Motor neuron (in vitro differentiated cells): Measurements from ENCODE around the gene SNRNP27. TPM values are rescaled to one million over a fixed set of nuclear protein-coding genes. Genes with fewer than 3 reads are reported as not detected.
"Not testable (repeated sequence)": the region's sequence is repeated elsewhere in the genome, so short reads cannot be mapped to it uniquely, and the experiment has no call there.

Experiments
- ATAC-seq, 8 experiments: fragments of 200-7000 bp; cut with Tn5 transposase; replicated peaks in 6 of 8; 2 replicates each; pipeline ENCODE4 v1.8.0; 2021; ENCODE audit warnings: mild to moderate bottlenecking in 8 of 8, moderate library complexity in 8 of 8
- H3K27ac ChIP-seq, 2 donors: fragments of 250-450 bp; sonication (Bioruptor Pico); 2 replicates each; pipeline ENCODE4 v1.9.0; 2021; ENCODE audit warnings: antibody characterized with exemption in 2 of 2, mild to moderate bottlenecking in 2 of 2, moderate library complexity in 1 of 2
- H3K4me1 ChIP-seq, 2 donors: fragments of 250-450 bp; sonication (Bioruptor Pico); replicated peaks in 1 of 2; 2 replicates each; pipeline ENCODE4 v1.6.1; 2021; ENCODE audit warnings: antibody characterized with exemption in 2 of 2, mild to moderate bottlenecking in 2 of 2, moderate library complexity in 1 of 2
- H3K4me3 ChIP-seq, 5 donors: fragments of 250-450 bp; sonication (Bioruptor Pico); 2 replicates each; pipeline ENCODE4 v1.9.0; 2021; ENCODE audit warnings: antibody characterized with exemption in 5 of 5, mild to moderate bottlenecking in 5 of 5, moderate library complexity in 4 of 5
- WGBS, 10 experiments: fragments of 450-650 bp; shearing (Covaris generic); methylation state at CpG; one replicate each; pipeline ENCODE4 v1.0.0; 2022; 5-methylcytosine and 5-hydroxymethylcytosine counted together
- in situ Hi-C, 9 experiments: fragments of 400-800 bp; cut with MboI; loops; one replicate each; pipeline ENCODE4 v1.15.0; 2021; ENCODE audit warnings: low sequenced_read_pairs in 9 of 9, low pct_unique_long_range_greater_than_20kb in 2 of 9; ENCODE audit not compliant: unreplicated experiment in 9 of 9
- total RNA-seq, 8 experiments: library from RNA; unstranded; fragments of 300-600 nt; gene quantifications; 2 replicates each; pipeline versions ENCODE4 v1.2.3 to v1.2.4, GENCODE V29; 2022

Gene SNRNP27
- 10 to 100 TPM; 56.6 to 90.0 (median 66.8) TPM for total RNA-seq

GRCh38 chr2:69893684-69894551, at the start of gene SNRNP27:
TSS of gene SNRNP27 (plus strand) at chr2:69893956. CDS start at chr2:69893985, 29 bp downstream.
- Histone ChIP-seq H3K27ac (peak within 1 kb of the TSS; percentile 62 to 86), H3K4me1 (peaks cover 7 to 9% of the 10 kb centered on the region in 2 donors), H3K4me3 (peak within 1 kb of the TSS; percentile 62 to 94 (median 83))
- peak; percentile 79 to 94 (median 91) for ATAC-seq
- 0 to 18% (median 1%) methylated on average over 5 to 25 of the region's 32 CpGs; no CpG with 5 or more reads in 1 of the 10 experiments for WGBS, 10 experiments
- in situ Hi-C loops, result no loop called here

- no peak overlapping the region for H3K4me3 ChIP-seq
- in situ Hi-C loops, result no loop called here
- no peaks in the 10 kb centered on the region for H3K4me1 ChIP-seq
- no peak overlapping the region for H3K27ac ChIP-seq
- ATAC-seq, result no peak
Observed at GRCh38 chr2:69843993-69844392, 49.8 kb upstream of the SNRNP27 start.

- ATAC-seq, result no peak
- no peak overlapping the region for H3K4me3 ChIP-seq
- no peak overlapping the region for H3K27ac ChIP-seq
- H3K4me1 ChIP-seq, result no peaks in the 10 kb centered on the region
- in situ Hi-C loops, result no loop called here
- WGBS, 10 experiments, result 94 to 100% (median 100%) methylated on average over 1 to 3 of the region's 3 CpGs
Observed at GRCh38 chr2:69844560-69844959, 49.2 kb upstream of the SNRNP27 start.

GRCh38 chr2:69846182-69847067, 47.3 kb upstream of the SNRNP27 start:
- Histone ChIP-seq H3K4me1 (no peaks in the 10 kb centered on the region), H3K4me3 (no peak overlapping the region), H3K27ac (no peak overlapping the region)
- in situ Hi-C loops, result no loop called here
- 83 to 100% (median 96%) methylated on average over 3 to 9 of the region's 9 CpGs for WGBS, 10 experiments
- no peak for ATAC-seq

- no peak overlapping the region for H3K4me3 ChIP-seq
- no peaks in the 10 kb centered on the region for H3K4me1 ChIP-seq
- in situ Hi-C loops, result no loop called here
- H3K27ac ChIP-seq, result no peak overlapping the region
- ATAC-seq, result no peak
- 74 to 100% (median 97%) methylated on average over 1 to 5 of the region's 5 CpGs for WGBS, 10 experiments
Observed at GRCh38 chr2:69847068-69847828, 46.5 kb upstream of the SNRNP27 start.

GRCh38 chr2:69848186-69848790, 45.5 kb upstream of the SNRNP27 start:
- no peak overlapping the region for H3K27ac ChIP-seq
- in situ Hi-C loops, result no loop called here
- ATAC-seq, result no peak

GRCh38 chr2:69858261-69858660, 35.5 kb upstream of the SNRNP27 start:
- no peak overlapping the region for H3K4me3 ChIP-seq
- ATAC-seq, result no peak
- in situ Hi-C loops, result no loop called here
- no peak overlapping the region for H3K27ac ChIP-seq
- WGBS, 10 experiments, result 80 to 100% (median 100%) methylated on average over 1 to 2 of the region's 2 CpGs
- H3K4me1 ChIP-seq, result no peaks in the 10 kb centered on the region

More at GRCh38 chr2:69848186-69848790, 45.5 kb upstream of the SNRNP27 start:
- Histone ChIP-seq H3K4me1 (no peaks in the 10 kb centered on the region), H3K4me3 (no peak overlapping the region)
- WGBS, 10 experiments, result 81 to 94% (median 90%) methylated on average over 6 to 7 of the region's 7 CpGs; no CpG with 5 or more reads in 5 of the 10 experiments

GRCh38 chr2:69863298-69863697, 30.5 kb upstream of the SNRNP27 start:
- Histone ChIP-seq H3K4me3 (no peak overlapping the region), H3K27ac (no peak overlapping the region), H3K4me1 (no peaks in the 10 kb centered on the region)
- WGBS, 10 experiments, result 38 to 100% (median 100%) methylated on average over 1 of the region's 1 CpG; no CpG with 5 or more reads in 2 of the 10 experiments
- ATAC-seq, result no peak
- in situ Hi-C loops, result no loop called here

- Histone ChIP-seq H3K4me1 (no peaks in the 10 kb centered on the region), H3K27ac (no peak overlapping the region), H3K4me3 (no peak overlapping the region)
- in situ Hi-C loops, result no loop called here
- no peak for ATAC-seq
- WGBS, 10 experiments, result 86 to 100% (median 99%) methylated on average over 2 to 4 of the region's 4 CpGs; no CpG with 5 or more reads in 2 of the 10 experiments
Observed at GRCh38 chr2:69888451-69888850, 5.3 kb upstream of the SNRNP27 start.

- H3K4me1 ChIP-seq, result no peaks in the 10 kb centered on the region
- no peak overlapping the region for H3K4me3 ChIP-seq
- in situ Hi-C loops, result no loop called here
- ATAC-seq, result no peak
- no peak overlapping the region for H3K27ac ChIP-seq
Observed at GRCh38 chr2:69889302-69889701, 4.5 kb upstream of the SNRNP27 start.

- in situ Hi-C loops, result no loop called here
- H3K4me1 ChIP-seq, result peaks cover 7 to 9% of the 10 kb centered on the region in 2 donors
- ATAC-seq, result peak in 3 of 8 experiments; percentile 28 to 63 (median 55)
- no peak overlapping the region for H3K27ac ChIP-seq
- WGBS, 10 experiments, result 0 to 11% methylated on average over 1 of the region's 1 CpG; no CpG with 5 or more reads in 8 of the 10 experiments
- H3K4me3 ChIP-seq, result no peak overlapping the region
Observed at GRCh38 chr2:69890881-69891280, 2.9 kb upstream of the SNRNP27 start.

GRCh38 chr2:69892838-69893424, 825 bp upstream of the SNRNP27 start:
- in situ Hi-C loops, ATAC-seq, H3K4me1 ChIP-seq, H3K27ac ChIP-seq: not testable (repeated sequence)
- H3K4me3 ChIP-seq, result peak overlapping the region in 2 of 5 donors; percentile 62 to 94
- WGBS, 10 experiments, result 83 to 100% (median 95%) methylated on average over 1 to 7 of the region's 7 CpGs
